Fibroblast of the aortic adventitia (primary cell): ENCODE results near the gene HDAC1. TPM values are rescaled to one million over a fixed set of nuclear protein-coding genes. Genes with fewer than 3 reads are reported as not detected.
A peak's percentile ranks its signal among the peaks of the same experiment; 100 is the strongest.

Experiments
- DNase-seq: peaks from one replicate; pipeline ENCODE4 v3.0.0-alpha.2; 2010; ENCODE audit warnings: low read depth
- H3K4me3 ChIP-seq: 2 replicates; pipeline ENCODE4 v1.5.1; 2011; ENCODE audit warnings: low read depth, mild to moderate bottlenecking, control low read depth, low read length, moderate library complexity
- total RNA-seq: library from RNA; depleted of rRNA; stranded (reverse); fragments of >200 nt; gene quantifications from 2 replicates; pipeline ENCODE4 v1.2.3, GENCODE V29; 2012; ENCODE audit warnings: low replicate concordance
- TF ChIP-seq, protein P1 (sequence below): IDR thresholded peaks from 2 replicates; pipeline ENCODE4 v1.5.1; 2011; ENCODE audit warnings: mild to moderate bottlenecking, low read length, control low read depth, inconsistent platforms; ENCODE audit not compliant: insufficient read depth

The HDAC1 gene
- total RNA-seq, 1 donor = 42.9 TPM

DNA sequence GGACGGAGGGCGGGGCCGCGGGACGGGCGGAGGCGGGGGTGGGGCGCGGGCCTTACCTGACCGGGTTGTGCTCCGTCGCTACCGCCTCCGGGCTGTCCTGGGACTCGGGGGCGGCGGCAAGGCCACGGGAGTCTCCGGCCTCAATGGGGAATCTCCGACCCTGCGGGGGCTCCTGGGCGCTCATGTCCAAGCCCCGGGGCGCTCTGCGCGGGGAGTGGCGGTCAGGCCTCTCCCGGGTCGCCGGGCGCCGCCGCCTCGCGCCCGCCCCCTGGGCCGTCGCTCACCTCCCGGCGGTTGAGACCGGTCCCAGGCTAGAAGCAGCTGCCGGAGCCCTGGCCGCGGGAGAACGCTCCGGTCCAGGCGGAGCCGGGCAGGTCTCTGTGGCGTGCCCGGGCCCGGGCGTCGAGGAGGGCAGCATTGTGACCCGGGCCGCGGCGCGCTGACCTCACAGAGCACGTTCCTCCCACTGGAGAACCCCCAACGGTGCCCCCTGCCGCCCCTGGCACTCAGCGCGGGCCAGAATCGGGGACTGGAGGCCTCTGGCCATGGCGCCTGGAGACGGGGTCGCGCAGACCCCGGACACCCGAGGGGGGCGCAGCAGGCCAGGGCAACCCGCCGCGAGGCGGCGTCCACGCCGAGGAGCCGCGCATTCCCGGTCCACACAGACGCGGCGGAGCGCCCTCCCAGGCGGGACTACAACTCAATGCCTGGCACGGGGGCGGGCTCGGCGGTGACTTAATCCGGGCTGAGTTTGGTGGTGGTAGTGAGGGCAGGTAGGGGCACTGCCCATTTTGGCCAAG lies 70.0 kb downstream of the HDAC1 start:
- H3K4me3 ChIP-seq = peak overlapping the region; percentile 37
- TF ChIP-seq, protein P1, sequence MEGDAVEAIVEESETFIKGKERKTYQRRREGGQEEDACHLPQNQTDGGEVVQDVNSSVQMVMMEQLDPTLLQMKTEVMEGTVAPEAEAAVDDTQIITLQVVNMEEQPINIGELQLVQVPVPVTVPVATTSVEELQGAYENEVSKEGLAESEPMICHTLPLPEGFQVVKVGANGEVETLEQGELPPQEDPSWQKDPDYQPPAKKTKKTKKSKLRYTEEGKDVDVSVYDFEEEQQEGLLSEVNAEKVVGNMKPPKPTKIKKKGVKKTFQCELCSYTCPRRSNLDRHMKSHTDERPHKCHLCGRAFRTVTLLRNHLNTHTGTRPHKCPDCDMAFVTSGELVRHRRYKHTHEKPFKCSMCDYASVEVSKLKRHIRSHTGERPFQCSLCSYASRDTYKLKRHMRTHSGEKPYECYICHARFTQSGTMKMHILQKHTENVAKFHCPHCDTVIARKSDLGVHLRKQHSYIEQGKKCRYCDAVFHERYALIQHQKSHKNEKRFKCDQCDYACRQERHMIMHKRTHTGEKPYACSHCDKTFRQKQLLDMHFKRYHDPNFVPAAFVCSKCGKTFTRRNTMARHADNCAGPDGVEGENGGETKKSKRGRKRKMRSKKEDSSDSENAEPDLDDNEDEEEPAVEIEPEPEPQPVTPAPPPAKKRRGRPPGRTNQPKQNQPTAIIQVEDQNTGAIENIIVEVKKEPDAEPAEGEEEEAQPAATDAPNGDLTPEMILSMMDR = peak; percentile 25

DNA sequence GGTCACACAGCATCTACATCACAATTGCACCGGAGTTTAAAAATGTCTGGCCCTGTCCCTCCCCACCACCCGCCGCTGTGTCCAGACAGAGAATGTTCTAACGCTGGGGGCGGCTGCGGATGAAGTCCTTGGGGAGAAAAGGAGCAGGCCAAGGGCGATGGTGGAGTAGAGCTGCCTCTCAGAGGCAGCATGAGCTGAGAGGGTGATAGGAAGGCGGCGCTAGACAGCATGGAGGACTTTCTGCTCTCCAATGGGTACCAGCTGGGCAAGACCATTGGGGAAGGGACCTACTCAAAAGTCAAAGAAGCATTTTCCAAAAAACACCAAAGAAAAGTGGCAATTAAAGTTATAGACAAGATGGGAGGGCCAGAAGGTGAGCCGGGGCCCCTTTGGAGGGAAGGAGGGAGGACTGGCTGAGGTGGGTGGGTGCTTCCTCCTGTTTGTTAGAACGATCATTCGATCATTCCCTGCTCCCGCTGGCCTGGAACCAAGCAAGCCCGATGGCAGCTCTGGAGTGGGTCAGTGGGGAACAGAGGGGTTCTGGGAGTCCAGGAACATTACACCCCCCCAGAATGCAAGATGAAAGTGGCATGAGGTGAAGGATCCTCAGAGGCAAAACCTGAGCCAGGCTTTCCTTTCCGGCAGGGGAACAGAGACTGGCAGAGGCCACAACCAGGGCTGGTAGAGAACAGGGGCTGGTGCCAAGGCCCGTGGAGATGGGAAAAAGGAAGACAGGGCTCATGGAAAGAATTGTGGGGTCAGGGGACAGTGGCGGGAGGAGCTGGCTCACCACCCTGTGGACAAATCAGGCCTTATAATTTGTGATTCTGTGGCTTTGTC lies 70.8 kb downstream of the HDAC1 start, which contains the start of the genes FAM229A and TSSK3:
Gene FAM229A (minus strand): TSS at position 12 of the 840 bp plus-strand sequence. CDS start 394 bp downstream, outside the sequence.
Gene TSSK3 (plus strand): TSS at position 66 of the 840 bp plus-strand sequence. CDS start 163 bp downstream, at position 229.
- TF ChIP-seq, protein P1 = no peak
- H3K4me3 ChIP-seq = peak within 1 kb of the TSS; percentile 37
- no peak for DNase-seq

More for the DNA sequence above, 70.0 kb downstream of the HDAC1 start:
- peak; percentile 25 for DNase-seq

DNA sequence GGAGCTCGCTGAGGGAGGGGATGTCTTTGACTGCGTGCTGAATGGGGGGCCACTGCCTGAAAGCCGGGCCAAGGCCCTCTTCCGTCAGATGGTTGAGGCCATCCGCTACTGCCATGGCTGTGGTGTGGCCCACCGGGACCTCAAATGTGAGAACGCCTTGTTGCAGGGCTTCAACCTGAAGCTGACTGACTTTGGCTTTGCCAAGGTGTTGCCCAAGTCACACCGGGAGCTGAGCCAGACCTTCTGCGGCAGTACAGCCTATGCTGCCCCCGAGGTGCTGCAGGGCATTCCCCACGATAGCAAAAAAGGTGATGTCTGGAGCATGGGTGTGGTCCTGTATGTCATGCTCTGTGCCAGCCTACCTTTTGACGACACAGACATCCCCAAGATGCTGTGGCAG lies 71.8 kb downstream of the HDAC1 start:
- TF ChIP-seq, protein P1 = no peak
- no peak overlapping the region for H3K4me3 ChIP-seq
- no peak for DNase-seq

DNA sequence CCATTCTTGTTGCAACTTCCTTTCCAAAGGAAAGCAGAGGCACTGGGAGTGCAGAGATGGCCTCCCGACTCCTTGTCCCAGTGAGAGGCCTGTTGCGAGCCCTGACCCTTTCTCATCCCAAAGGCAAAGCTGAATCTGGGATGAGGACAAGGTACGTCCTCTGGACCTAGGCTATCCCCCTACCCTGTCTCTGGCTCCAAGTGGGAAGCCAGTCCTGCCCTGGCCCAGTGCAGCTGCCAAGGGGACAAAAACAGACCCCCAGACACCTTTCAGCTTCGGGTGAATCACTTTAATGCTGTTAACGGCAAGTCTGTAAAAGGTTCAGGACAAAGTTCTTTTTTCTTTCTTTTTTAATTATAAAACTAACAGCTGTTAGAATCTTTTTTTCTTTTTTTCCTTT lies 73.0 kb downstream of the HDAC1 start:
- H3K4me3 ChIP-seq = no peak overlapping the region
- DNase-seq = no peak
- TF ChIP-seq, protein P1 = no peak

DNA sequence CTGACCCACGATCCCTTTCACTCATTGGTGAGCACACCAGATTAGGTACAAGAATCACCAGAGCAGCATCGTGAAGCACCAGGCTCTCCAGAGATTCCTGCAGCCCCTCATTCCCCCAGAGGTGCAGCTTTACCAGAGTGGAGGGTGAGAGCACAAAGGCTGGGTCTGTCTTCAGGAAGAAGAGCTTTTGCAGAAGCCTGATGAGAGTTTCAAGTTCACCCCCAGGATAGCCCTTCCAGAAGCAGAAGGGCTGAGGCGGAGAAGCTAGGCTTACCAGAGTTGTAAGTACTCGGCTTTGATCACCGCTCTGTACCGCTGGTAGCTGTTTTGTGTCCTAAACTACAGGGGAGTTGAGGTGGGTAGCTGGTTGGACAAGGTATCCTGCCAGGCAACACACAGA lies 73.6 kb downstream of the HDAC1 start:
- TF ChIP-seq, protein P1 = no peak
- no peak for DNase-seq
- H3K4me3 ChIP-seq = no peak overlapping the region

DNA sequence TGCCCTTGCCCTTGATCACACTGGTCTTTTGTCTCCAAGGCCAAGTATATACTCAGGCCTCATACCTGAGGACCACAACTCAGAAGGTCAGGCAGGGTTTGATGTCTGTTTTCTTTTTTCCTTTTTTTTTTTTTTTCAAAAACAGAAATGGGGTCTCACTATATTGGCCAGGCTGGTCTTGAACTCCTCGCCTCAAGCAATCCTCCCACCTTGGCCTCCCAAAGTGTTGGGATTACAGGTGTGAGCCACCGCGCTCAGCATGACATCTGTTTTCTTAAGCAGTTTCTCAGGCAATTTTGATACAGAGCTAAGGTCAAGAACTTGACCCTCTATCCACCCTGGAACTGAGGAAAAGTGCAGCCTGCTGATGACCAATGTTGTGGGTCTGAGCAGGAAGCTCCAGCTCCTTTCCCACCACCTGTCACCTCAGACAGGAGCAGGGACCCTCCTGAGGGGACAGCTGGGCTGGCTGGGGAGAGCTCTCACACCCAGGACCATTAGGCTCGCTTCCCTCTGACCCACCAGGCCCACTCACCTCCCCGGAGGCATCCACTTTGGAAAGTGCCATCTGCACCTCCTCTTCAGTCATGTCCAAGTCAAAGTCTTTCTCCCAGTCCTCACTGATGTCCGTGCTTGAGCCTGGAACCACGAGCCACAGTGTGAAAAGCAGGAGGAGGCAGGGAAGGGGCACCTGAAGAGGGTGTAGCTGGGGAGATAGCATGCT lies 76.2 kb downstream of the HDAC1 start:
- H3K4me3 ChIP-seq = no peak overlapping the region
- no peak for DNase-seq
- TF ChIP-seq, protein P1 = no peak
